ENCODE measurements around the gene DOCK1.

DNA sequence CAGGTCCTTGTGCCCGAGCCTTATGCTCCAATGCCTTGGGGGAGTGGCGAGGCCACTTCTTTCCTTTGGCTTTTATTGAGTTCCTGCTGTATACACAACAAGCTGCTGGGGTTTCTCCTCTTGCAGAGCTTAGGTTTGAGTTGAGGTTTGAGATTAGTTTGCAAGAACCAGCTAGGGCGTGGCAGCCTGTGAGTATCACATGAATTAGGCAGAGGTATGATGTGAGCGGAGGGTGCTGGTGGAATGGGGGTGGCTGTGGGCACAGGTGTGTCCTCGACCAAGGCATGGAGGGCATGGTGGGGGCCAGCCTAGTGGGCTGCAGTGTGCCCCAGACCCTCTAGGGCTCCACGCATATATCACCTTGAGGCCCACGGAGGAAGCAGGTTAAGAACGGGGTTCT lies 123.3 kb downstream of the DOCK1 start:
- TF ChIP-seq, protein P1, sequence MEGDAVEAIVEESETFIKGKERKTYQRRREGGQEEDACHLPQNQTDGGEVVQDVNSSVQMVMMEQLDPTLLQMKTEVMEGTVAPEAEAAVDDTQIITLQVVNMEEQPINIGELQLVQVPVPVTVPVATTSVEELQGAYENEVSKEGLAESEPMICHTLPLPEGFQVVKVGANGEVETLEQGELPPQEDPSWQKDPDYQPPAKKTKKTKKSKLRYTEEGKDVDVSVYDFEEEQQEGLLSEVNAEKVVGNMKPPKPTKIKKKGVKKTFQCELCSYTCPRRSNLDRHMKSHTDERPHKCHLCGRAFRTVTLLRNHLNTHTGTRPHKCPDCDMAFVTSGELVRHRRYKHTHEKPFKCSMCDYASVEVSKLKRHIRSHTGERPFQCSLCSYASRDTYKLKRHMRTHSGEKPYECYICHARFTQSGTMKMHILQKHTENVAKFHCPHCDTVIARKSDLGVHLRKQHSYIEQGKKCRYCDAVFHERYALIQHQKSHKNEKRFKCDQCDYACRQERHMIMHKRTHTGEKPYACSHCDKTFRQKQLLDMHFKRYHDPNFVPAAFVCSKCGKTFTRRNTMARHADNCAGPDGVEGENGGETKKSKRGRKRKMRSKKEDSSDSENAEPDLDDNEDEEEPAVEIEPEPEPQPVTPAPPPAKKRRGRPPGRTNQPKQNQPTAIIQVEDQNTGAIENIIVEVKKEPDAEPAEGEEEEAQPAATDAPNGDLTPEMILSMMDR (IDR thresholded peaks at IDR 0.05; ENCODE audit: low read depth, low read length) = no peak
- no peak for TF ChIP-seq POLR2A (IDR thresholded peaks at IDR 0.05; ENCODE audit: extremely low read depth, insufficient read length)
- no peak for TF ChIP-seq MYC (IDR thresholded peaks at IDR 0.05; ENCODE audit: low read depth, low read length)

All from NB4 (cell line).